Uterus (tissue), 4 donors: Measurements from ENCODE around the gene GABRA1. TPM values are rescaled to one million over a fixed set of nuclear protein-coding genes. Genes with fewer than 3 reads are reported as not detected.

Source experiments
- DNase-seq, 2 donors: peaks; one replicate each; pipeline ENCODE4 v3.0.0-alpha.2; 2019 to 2020
- H3K27ac ChIP-seq, 2 donors: fragments of 200-600 bp; sonication (generic); 1 replicate in 1 of 2; 2 replicates in 1 of 2; pipeline ENCODE4 v1.5.1; 2016 to 2018
- H3K27me3 ChIP-seq, 2 donors: fragments of 200-600 bp; sonication (generic); one replicate each; pipeline ENCODE4 v1.5.1; 2018 to 2019; ENCODE audit warnings: control low read depth in 1 of 2
- H3K36me3 ChIP-seq, 2 donors: fragments of 200-600 bp; sonication (generic); one replicate each; pipeline ENCODE4 v1.5.1; 2019; ENCODE audit warnings: control low read depth in 1 of 2
- H3K4me1 ChIP-seq, 2 donors: fragments of 200-600 bp; sonication (generic); one replicate each; pipeline ENCODE4 v1.5.1; 2018 to 2019; ENCODE audit warnings: control low read depth in 1 of 2
- H3K4me3 ChIP-seq, 2 donors: fragments of 200-600 bp; sonication (generic); 1 replicate in 1 of 2; 2 replicates in 1 of 2; pipeline ENCODE4 v1.5.1; 2018 to 2019; ENCODE audit warnings: mild to moderate bottlenecking in 1 of 2
- H3K9me3 ChIP-seq, 2 donors: fragments of 200-600 bp; sonication (generic); one replicate each; pipeline ENCODE4 v1.5.1; 2019; ENCODE audit warnings: control low read depth in 1 of 2
- POLR2A ChIP-seq, 2 donors: fragments of 450-650 bp; IDR thresholded peaks; one replicate each; pipeline ENCODE4 v1.6.1; 2016; ENCODE audit warnings: antibody characterized with exemption in 2 of 2, mild to moderate bottlenecking in 1 of 2, moderate library complexity in 1 of 2
- intact Hi-C: fragments of 100-400 bp; cut with DNase I; formaldehyde crosslinking; loops from one replicate; pipeline ENCODE4 v1.15.1; 2023; ENCODE audit warnings: low total_unique reads
- total RNA-seq, 4 donors: library from RNA; depleted of rRNA in 3 of 4; stranded (reverse); fragments of >200 nt in 3 of 4; gene quantifications; one replicate each; pipeline versions ENCODE4 v1.1.0 to v1.2.4, GENCODE V29; 2014 to 2023
- TF ChIP-seq, protein P1 (sequence below), 4 experiments: fragments of 200-600 bp in 2 of 4; fragments of 450-650 bp in 2 of 4; sonication (generic) in 2 of 4; IDR thresholded peaks; one replicate each; pipeline ENCODE4 v1.5.1; 2016 to 2019; ENCODE audit warnings: antibody characterized with exemption in 4 of 4, mild to moderate bottlenecking in 2 of 4, moderate library complexity in 1 of 4
- donor health status: DM: yes; HTN: yes; CAD: no.

GABRA1 gene
- total RNA-seq = 1 to 10 TPM in 1 of 4 donors, not detected in 3; 1.7 TPM

- intact Hi-C loops = no loop called here
- TF ChIP-seq, protein P1, sequence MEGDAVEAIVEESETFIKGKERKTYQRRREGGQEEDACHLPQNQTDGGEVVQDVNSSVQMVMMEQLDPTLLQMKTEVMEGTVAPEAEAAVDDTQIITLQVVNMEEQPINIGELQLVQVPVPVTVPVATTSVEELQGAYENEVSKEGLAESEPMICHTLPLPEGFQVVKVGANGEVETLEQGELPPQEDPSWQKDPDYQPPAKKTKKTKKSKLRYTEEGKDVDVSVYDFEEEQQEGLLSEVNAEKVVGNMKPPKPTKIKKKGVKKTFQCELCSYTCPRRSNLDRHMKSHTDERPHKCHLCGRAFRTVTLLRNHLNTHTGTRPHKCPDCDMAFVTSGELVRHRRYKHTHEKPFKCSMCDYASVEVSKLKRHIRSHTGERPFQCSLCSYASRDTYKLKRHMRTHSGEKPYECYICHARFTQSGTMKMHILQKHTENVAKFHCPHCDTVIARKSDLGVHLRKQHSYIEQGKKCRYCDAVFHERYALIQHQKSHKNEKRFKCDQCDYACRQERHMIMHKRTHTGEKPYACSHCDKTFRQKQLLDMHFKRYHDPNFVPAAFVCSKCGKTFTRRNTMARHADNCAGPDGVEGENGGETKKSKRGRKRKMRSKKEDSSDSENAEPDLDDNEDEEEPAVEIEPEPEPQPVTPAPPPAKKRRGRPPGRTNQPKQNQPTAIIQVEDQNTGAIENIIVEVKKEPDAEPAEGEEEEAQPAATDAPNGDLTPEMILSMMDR (IDR thresholded peaks at IDR 0.05) = no peak
- no peak for TF ChIP-seq POLR2A (IDR thresholded peaks at IDR 0.05)
- Histone ChIP-seq H3K4me3 (no peak within 1 kb of the TSS), H3K9me3 (no peaks in the 10 kb centered on the region), H3K27me3 (peaks cover 0 to 16% of the 10 kb centered on the region in 2 donors), H3K27ac (no peak within 1 kb of the TSS), H3K36me3 (no peaks in the 10 kb centered on the region), H3K4me1 (no peaks in the 10 kb centered on the region)
- DNase-seq = no peak
These were observed at the start of gene GABRA1 for GRCh38 chr5:161847941-161848391. Gene GABRA1 (plus strand): TSS chr5:161848120. CDS start chr5:161850811, 2,691 bp downstream.

DNA sequence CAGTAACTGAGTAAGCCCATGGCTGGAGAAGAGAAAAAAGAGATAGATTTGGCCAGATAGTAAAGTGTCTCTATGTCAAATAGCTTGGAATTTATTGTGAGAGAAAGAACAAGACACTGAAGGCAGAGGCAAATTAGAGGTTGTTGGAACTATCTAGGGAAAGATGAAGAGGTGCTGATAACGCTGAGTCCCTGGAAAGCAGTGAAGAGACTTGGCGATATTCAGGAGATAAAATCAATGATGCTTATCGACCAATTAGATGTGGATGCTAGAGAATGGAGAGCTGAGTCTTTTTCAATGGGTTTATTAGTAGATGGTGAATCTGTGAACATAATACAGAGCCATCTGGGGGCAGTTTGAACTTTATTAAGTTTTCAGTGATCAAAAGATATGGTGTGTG lies 48.6 kb upstream of the GABRA1 start:
- no peak for TF ChIP-seq POLR2A (IDR thresholded peaks at IDR 0.05)
- TF ChIP-seq, protein P1 (IDR thresholded peaks at IDR 0.05) = no peak
- Histone ChIP-seq H3K4me3 (no peak overlapping the region), H3K4me1 (no peaks in the 10 kb centered on the region), H3K27me3 (no peaks in the 10 kb centered on the region), H3K9me3 (no peaks in the 10 kb centered on the region), H3K27ac (no peak overlapping the region), H3K36me3 (no peaks in the 10 kb centered on the region)
- intact Hi-C loops = no loop called here
- DNase-seq = no peak

GRCh38 chr5:161804263-161804662 lies 43.7 kb upstream of the GABRA1 start:
- no peaks in the 10 kb centered on the region for H3K36me3 ChIP-seq
- H3K27ac ChIP-seq = no peak overlapping the region
- H3K9me3 ChIP-seq = no peaks in the 10 kb centered on the region
- H3K4me1 ChIP-seq = no peaks in the 10 kb centered on the region
- no peaks in the 10 kb centered on the region for H3K27me3 ChIP-seq
- H3K4me3 ChIP-seq = no peak overlapping the region
- intact Hi-C loops = no loop called here
- TF ChIP-seq, protein P1 (IDR thresholded peaks at IDR 0.05) = no peak
- TF ChIP-seq POLR2A (IDR thresholded peaks at IDR 0.05) = no peak
- no peak for DNase-seq

DNA sequence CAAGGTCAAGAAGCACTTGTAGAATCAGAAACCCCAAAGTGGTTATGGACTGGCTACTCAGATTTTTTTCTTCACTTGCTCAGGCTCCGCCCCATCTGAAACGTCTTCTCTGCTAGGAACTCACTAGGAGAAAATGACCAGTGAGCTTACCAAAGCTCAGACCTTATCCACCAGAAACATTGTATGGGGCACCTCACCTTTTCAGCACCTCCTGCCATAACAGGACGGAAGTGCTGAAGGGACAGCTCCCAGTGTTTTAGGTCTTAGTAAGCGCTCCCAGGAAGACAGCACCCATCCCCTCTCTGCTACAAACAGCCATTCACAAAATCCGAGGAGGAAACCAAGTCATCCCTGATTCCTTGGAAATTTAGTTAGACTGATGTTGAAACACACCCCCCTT lies 1.2 kb upstream of the GABRA1 start:
- intact Hi-C loops = no loop called here

GRCh38 chr5:161847447-161847846 lies 473 bp upstream of the GABRA1 start:
- no peaks in the 10 kb centered on the region for H3K4me1 ChIP-seq
- TF ChIP-seq, protein P1 (IDR thresholded peaks at IDR 0.05) = no peak
- no peak for TF ChIP-seq POLR2A (IDR thresholded peaks at IDR 0.05)
- no peak overlapping the region for H3K4me3 ChIP-seq
- intact Hi-C loops = no loop called here
- no peak overlapping the region for H3K27ac ChIP-seq
- no peak for DNase-seq
- H3K27me3 ChIP-seq = peaks cover 0 to 16% of the 10 kb centered on the region in 2 donors
- no peaks in the 10 kb centered on the region for H3K36me3 ChIP-seq
- no peaks in the 10 kb centered on the region for H3K9me3 ChIP-seq

More for the DNA sequence above, 1.2 kb upstream of the GABRA1 start:
- Histone ChIP-seq H3K4me3 (no peak overlapping the region), H3K9me3 (no peaks in the 10 kb centered on the region), H3K36me3 (no peaks in the 10 kb centered on the region), H3K27ac (no peak overlapping the region), H3K4me1 (no peaks in the 10 kb centered on the region), H3K27me3 (peaks cover 0 to 16% of the 10 kb centered on the region in 2 donors)
- DNase-seq = no peak
- TF ChIP-seq, protein P1 (IDR thresholded peaks at IDR 0.05) = no peak
- TF ChIP-seq POLR2A (IDR thresholded peaks at IDR 0.05) = no peak
